HG02571 (cell line): ENCODE measurements around the gene TRIM24.
"Not testable (repeated sequence)": the region's sequence is repeated elsewhere in the genome, so short reads cannot be mapped to it uniquely, and the experiment has no call there.

Experiments
- ATAC-seq: cut with Tn5 transposase; IDR thresholded peaks from one replicate; pipeline ENCODE4 v1.9.1; 2021; ENCODE audit warnings: mild to moderate bottlenecking, moderate library complexity; ENCODE audit not compliant: unreplicated experiment

The TRIM24 gene

DNA sequence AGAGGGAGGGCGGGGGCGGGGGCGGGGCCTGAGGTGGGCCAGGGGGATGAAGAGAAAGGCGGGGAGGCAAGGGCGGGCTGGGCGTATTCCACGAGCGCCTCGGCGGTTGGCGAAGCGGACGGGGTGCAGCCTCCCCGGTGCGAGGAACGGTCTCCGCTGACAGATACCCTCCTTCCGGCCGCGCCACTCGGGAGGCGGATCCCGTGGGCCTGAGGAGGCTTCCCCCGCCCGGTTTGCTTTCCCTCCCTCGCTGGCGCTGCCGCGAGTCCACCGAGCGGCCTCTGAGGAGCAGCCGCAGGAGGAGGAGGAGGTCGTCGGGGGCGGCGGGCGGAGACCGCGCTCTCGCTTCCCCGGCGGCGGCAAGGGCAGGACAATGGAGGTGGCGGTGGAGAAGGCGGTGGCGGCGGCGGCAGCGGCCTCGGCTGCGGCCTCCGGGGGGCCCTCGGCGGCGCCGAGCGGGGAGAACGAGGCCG is at the start of gene TRIM24:
TSS of gene TRIM24 (plus strand) at position 84 of the 473 bp plus-strand sequence. CDS start at position 374, 290 bp downstream.
- peak; percentile 73 for ATAC-seq

DNA sequence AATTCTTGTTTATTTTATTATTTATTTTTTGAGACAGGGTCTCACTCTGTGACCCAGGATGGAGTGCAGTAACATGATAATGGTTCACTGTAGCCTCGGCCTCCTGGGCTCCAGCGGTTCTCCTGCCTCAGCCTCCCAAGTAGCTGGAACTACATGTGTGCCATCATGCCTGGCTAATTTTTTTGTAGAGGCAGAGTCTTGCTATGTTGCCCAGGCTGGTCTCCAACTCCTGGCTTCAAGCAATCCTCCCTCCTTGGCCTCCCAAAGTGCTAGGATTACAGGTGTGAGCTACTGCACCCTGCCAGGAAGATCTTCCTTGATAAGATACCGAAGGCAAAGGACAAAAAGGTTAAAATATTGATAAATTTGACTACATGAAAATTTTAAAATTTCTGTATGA is 48.0 kb upstream of the TRIM24 start:
- ATAC-seq, result not testable (repeated sequence)

DNA sequence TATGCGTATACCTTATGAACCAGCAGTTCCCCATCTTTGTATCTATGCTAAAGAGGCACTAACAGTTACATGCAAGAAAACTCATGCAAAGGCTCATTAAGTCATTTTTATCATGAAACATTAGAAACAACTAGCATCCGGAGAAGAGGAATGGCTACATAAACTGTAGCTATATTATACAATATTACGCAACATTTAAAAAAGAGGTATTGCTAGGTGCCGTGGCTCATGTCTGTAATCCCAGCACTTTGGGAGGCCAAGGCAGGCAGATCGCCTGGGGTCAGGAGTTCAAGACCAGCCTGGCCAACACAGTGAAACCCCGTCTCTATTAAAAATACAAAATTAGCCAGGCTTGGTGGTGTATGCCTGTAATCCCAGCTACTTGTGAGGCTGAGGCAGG is 47.1 kb upstream of the TRIM24 start:
- ATAC-seq, result not testable (repeated sequence)

DNA sequence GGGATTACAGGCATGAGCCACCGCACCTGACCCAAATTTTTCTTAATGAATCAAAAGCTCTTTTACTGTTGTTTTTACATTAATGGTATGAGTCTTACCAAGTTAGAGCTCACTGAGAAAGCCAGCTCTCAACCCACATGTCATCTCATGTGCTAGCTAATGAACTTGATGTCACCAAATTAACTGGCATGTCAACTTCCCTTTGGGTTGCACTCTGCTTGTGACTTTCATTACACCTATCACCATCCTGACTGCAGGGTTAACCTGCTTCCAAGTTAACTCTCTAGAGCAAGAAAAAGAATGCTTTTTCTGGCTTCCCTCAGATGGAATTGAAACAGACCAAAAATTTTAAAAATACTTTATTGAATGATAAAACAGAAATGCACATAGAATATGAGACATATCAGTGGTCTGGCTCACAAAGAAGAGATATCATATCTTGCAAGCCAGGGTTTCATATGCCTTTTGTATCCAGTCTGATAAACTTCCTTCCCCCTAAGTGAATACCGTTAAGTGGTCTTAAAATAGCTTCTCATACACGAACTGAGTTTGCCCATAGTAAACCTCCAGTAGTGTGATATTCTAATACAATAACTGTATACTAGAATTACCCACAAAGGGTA is 42.9 kb upstream of the TRIM24 start:
- no peak for ATAC-seq

DNA sequence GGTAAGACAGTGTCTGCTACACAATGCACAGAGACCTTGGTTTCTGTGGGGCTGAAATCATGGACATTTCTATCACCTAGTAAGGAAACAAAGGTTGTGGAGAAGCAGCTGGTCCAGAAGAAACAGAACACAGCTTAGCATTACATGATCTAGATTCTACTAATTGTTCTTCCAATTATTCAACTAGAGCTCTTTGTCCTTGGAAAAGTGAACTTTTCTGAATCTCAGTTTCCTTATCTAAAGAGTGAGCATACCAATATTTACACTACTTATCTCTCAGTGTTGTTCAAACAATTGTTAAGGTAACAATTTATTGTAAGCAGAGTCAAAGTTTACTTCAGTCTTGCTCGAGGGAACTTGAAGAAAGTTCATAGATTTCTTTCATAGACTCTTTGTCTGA is 42.3 kb upstream of the TRIM24 start:
- ATAC-seq, result no peak

DNA sequence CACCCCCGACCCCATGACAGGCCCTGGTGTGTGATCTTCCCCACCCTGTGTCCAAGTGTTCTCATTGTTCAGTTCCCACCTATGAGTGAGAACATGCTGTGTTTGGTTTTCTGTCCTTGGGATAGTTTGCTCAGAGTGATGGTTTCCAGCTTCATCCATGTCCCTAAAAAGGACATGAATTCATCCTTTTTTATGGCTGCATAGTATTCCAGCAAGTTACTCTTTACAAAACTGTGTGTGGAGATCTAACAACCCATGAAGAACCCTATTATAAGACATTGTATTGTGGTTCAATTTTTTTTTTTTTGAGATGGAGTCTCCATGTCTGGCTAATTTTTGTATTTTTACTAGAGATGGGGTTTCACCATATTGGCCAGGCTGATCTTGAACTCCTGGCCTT is 41.7 kb upstream of the TRIM24 start:
- not testable (repeated sequence) for ATAC-seq

DNA sequence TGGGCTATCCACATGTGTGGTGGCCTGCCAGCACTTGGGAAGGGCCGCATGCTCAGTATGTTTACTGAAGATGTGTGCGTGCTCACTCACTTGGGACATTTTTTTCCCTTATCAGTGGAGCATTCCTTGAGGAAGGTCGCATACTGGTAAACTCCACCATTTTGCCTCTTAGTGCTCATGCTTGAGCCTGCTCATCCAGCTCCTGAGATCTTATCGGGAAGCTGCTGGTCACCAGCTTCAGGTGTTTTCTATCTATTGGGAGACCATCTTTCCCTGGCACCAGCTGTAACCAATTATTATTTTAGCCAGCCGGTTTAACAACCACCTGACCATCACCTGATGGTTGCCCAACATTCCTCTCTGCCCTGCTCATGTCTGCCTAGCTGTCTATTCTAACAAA is 35.0 kb upstream of the TRIM24 start:
- ATAC-seq, result no peak

DNA sequence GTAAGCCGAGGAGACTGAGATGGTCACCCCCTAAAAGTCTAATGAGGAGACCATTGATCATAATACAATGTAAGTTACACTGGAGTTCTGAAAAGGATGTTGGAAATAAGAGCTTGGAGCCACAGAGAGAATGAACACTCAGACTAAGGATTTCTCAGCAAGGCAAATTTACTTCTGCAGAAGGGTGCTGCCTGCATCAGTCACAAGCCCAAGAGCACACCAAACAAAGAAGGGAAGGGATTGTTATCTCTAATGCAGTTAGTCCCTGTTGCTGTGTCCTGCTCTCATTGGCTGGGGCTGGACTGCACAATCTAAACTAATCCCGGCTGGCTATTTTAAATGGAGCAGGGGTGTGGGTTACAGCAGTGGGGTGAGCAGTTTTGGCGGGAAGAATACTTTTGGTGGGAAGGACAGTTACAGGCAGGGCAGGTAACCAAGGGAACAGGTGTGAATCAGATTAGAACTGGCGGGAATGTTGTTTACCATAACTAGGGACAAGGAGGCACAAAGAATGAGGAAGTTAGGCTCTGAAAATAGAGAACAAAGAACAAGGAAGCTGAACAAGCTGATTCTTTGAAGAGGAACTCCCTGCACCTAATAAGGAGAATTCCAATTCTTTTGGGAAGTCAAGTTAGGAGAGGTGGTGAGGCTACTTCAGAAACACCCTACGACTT is 30.3 kb upstream of the TRIM24 start:
- no peak for ATAC-seq

DNA sequence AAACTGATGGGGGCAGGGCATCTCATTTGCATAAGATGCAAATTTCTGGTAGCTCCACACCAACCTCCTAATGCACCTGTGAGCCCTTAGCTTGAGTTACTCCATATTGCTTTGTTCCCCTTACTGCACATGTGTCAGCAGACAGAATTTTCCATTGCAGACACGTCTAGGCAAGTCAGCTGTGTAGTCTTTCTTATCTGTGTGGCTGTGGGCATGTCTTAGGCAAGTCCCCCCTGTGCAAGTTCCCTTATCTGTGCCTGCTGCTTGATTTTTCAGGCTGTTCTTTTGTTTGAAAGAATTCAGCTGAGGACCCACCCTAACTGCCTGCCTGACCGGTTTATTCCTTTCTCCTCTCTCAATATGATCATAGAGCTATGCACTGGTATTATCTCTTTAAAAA is 28.5 kb upstream of the TRIM24 start:
- ATAC-seq, result no peak

DNA sequence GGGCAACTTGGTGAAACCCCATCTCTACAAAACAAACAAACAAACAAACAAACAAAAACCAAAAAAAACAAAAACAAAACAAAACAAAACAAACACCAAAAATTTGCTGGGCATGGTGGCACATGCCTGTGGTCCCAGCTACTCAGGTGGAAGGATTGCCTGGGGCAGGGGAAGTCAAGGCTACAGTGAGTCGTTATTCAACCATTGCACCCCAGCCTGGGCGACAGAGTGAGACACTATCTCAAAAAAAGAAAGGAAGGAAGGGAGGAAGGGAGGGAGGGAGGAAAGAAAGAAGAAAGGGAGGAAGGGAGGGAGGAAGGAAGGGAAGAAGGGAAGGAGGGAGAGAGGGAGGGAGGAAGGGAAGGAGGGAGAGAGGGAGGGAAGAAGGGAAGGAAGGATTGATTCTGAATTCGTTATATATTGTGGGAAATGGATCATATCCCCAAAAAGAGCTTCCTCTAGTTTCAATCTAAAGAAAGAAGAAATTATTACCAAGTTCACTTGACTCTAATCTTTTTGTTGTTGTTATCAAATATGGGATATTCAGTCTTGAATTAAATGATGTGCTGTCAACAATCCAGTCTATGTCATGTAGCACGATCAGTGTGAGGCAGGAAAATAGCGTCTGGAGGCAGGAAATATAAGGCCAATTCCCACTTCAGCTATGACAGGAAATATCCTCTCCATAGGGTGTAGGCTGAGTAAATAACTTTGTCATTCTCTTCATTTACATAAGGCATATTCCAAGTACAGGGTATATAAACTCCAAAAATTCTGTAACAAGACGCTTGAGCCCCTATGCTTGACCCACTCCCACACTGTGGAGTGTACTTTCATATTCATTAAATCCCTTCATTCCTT is 26.2 kb upstream of the TRIM24 start:
- ATAC-seq, result no peak

DNA sequence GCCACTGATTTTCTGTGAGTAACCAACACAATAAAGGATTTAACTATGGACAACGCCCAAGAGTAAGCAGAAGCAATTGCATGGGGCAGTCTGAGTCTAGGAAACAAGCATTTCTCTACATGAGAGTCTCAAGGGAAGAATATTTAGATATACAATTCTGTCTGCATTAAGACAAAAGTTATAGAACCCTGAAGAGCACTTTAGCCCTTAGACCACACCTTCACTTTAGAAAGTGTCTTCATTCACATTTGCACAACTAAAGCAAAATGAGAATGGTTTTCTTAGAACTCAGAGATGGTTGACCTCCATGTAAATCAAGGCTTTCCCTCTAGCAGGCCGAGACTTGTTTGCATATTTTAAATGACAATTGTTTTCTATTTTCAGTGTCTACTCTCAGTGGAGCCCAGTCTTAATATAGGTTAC is 25.5 kb upstream of the TRIM24 start:
- no peak for ATAC-seq

DNA sequence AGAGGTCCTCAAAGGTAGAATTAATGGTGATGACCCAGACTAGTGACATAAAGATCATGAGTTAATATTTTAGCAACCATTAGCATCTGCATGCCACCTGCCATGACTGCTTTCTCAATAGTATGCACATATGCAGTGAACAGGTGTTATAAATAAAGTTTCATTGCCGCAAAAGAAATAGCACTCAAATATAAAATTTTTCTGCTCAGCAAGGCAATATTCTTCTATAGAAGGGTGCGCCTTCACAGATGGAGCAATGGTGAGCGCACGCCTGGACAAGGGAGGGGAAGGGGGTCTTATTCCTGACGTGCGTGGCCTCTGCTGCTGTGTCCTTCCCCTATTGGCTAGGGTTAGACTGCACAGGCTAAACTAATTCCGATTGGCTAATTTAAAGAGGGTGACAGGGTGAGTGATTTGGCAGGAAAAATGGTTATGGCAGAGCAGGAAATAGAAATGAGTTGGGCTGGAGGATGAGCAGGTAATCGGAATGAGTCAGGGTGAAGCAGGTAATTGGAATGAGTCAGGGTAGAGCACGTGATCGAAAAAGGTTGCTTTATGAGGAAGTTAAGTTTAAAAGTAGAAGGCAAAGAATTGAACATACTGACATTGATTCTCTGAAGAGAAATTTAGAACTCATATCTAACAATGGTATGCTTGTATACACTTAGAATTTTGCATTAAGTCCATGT is 24.7 kb upstream of the TRIM24 start:
- no peak for ATAC-seq

DNA sequence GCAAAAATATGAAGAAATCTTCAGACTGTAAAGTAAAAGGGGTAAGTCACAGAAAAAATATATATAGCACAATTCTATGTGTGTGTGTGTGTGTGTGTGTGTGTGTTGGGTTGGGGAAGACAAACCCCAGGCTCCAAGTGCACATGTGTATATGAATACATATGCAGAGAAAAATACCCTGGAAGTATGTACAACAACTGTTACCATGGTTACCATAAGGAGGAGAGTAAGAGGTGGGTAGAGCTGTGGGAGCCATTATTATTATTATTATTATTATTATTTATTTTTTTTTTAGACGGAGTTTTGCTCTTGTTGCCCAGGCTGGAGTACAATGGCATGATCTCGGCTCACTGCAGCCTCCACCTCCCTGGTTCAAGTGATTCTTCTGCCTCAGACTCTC is 23.7 kb upstream of the TRIM24 start:
- ATAC-seq, result no peak

DNA sequence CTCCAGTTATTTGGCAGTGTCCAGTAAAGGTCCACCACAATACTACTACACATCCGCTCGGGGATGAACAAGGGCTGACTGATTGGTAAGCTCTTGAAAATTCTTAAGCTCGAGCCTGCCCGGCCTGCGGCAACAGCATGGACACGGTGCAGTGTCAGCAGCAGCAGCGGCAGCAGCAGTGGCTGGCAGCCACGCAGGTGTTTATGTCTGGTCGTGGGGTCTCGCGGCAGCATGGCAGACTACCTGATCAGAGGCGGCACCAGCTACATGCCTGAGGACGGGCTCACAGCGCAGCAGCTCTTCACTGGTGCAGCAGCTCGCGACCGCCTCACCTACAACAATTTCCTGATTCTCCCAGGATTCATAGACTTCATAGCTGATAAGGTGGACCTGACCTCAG is 19.6 kb upstream of the TRIM24 start:
- no peak for ATAC-seq

DNA sequence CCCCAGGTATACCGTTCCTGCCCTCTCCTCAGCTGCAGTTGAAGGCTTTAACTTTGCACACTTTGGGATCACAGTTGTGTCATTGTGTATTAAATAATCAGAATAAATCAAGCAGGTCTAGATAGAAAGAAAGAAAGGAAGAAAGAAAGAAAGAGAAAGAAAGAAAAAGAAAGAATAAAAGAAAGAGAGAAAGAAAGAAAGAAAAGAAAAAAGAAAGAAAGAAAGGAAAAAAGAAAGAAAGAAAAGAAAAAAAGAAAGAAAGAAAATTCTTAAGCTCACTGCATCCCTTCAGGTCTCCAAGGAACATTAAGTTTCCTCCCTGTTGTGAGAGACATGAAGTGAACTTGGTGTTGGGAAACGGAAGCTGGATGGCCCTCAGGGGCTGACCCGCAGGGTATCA is 17.2 kb upstream of the TRIM24 start:
- ATAC-seq, result no peak

DNA sequence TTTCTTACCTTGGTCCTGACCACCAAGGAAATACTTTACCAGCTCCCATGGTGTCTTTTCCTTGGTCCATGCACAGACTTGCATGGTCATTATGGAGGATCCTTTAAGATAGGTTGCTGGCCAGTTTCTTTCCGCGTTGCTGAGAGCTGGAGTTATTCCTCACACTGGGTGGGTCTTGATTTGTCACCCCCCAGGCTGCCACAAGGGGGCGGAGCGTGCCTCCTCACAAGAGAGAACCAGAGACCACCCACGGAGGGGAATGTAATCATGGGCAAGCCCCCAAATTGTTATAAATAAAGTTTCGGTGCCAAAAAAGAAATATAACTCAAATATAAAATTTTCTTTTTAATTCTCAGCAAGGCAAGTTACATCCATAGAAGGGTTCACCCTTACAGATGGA is 10.5 kb upstream of the TRIM24 start:
- no peak for ATAC-seq

DNA sequence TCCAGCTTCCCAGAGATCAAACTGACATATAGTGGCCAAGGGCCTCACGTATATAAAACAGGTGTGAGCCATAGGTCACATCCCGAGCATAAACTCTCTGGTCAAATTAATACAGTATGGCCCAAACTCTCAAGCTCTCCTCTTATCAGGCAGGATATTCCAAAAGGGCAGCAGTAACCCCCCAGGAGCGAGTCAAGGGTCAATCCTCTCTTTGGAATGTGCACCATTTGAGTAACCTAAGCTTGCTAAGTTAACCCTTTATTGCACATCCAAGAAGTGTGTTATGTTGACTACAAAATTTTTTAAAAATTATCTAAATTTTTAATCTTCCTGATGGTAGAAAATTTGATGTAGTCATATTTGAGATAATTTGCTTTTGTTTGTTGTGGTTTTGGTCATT is 4.5 kb upstream of the TRIM24 start:
- no peak for ATAC-seq

DNA sequence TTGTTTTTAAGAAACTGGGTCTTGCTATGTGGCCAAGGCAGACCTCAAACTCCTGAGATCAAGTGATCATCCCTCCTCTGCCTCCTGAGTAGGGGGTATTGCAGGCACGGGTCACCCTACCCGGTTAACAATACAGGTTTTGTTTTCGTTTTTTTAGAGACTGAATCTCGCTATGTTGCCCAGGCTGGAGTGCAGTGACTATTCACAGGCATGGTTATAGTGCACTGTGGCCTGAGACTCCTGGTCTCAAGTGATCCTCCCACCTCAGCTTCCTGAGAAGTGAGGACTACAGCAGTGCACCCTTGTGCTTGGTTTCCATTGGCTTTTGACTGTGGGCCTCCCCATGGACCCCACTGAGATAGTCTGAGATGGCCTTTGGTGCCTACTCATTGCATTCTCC is 3.8 kb upstream of the TRIM24 start:
- ATAC-seq, result no peak

DNA sequence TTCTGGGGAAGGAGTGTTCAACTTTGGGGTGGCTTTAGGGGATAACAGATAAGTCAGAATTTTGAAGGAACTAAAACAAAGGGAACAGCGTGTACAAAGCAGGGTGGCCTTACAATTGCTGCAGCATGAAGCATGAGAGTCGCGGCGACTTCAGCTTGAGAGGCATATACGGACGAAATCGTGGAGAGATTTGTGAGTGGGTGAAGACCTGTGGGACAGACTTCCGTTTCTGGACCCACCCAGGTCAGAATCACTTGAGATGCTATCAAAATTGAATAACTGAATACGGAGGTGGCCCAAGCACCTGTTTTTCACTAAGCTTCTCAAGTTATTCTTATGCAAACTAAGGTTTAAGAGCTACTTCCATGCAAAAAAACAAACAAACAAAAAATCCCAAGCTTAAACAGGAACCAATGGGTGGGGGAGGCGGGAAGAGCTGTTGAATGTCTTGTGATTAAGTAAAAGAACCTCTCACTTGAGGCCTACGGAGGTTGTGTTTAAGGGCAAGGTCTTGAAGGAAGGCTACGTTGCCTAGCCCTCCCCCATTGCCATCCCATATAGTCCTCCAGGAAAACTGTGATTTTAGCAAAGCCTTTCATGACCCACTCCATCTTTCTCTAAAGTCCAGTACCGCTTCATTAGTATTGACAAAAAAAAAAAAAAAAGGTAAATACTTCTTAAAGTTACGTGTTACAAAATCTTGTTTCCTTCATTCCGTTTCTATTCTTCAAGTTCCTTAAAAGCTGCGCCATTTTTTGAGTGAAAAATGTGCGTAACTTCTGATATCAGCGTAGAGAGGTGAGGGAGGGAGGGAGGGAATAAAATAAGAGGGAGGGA is 1.3 kb upstream of the TRIM24 start:
- ATAC-seq, result no peak
